IPS-NIHi7 (cell line): ENCODE data around the gene GPR148.
A peak's percentile ranks its signal among the peaks of the same experiment; 100 is the strongest.
"Not testable (repeated sequence)": the region's sequence is repeated elsewhere in the genome, so short reads cannot be mapped to it uniquely, and the experiment has no call there.

Experiments
- DNase-seq: peaks from one replicate; pipeline ENCODE4 v3.0.0; 2012; ENCODE audit warnings: mixed read lengths; ENCODE audit errors: extremely low spot score

Gene GPR148, protein sequence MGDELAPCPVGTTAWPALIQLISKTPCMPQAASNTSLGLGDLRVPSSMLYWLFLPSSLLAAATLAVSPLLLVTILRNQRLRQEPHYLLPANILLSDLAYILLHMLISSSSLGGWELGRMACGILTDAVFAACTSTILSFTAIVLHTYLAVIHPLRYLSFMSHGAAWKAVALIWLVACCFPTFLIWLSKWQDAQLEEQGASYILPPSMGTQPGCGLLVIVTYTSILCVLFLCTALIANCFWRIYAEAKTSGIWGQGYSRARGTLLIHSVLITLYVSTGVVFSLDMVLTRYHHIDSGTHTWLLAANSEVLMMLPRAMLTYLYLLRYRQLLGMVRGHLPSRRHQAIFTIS

DNA sequence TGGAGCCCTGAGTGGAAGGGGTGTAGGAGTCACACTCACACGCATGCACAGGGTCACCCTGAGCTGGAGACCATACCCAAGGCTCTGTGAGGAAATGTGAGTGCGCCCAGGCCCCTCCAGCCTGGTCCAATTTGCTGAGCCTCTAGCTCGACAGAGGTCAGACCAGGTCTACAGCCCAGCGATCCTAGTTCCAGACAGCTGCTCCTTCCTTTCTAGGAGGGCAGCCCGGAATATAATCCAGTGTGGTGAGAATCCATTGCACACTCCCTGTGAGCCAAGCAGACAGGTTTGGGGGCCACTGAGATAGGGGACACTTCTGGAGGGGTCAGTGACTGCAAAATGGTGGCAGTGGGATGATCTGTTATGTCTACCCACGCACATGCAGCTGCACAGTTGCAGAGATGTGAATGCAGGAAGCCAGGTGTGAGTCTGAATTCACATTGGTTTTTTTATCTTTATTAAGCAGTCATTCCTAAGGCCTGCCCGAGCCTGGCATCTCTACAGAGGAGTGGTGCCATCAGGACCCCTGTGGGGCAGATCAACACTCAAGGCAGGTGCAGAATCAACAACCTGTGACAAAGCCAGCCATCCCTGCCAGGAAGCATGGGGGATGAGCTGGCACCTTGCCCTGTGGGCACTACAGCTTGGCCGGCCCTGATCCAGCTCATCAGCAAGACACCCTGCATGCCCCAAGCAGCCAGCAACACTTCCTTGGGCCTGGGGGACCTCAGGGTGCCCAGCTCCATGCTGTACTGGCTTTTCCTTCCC, at the start of gene GPR148:
GPR148 (plus strand) TSS at position 522 of the 768 bp plus-strand sequence; CDS start at position 604, 82 bp downstream.
- DNase-seq: no peak

DNA sequence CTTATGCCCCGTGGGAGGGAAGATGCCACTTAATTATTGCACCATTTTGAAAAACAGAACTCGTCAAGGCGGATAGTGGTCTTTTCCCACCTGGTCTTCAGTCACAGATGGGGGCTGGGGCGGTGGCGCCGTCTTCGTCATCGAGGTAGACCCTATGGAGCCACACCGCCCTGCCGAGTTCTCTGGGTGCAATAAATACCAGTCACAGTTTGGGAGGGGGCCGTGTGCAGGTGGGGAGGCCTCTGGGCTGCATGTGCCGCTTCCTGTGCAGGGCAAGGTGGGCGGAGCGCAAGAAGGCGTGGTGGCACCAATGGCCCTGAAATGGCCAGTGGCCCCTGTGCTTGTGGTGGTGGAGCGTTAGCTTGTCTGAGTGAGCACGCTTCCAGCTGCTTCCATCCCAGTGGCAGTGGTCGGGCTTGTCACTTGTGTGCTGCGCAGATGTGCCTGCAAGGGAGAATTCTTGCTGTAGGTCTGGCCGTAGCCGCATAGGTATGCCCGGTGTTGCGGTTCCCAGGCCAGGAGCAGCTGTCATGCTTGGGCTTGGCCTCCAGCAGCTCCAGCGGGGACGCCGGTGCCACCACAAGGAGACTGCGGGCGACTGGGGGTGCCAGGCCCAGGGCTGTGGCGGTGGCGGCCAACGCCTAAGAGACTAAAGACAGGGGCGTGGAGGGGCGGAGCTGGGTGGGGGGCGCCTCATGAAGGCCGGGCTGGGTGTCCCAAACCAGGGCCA, 36.7 kb upstream of the GPR148 start:
- DNase-seq: not testable (repeated sequence)

DNA sequence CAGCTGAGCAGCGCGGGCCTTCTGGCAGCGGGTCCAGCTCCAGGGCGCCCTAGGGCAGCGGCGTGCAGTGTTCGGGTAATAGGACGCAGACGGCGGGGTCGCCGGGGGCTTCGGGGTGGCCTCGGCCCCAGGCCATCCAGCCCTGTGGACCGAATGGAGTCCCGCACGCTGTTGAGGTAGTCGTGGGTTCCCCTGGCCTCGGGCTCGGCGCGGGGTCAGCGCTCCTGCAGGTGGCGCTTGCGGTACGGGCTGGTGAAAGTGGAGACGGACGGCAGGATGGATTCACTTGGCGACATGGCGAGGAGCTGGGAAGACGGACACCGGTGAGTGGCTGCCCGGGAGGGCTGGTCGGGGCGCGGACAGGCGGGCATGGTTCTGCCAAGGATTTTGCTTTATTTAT, 35.4 kb upstream of the GPR148 start:
- DNase-seq: peak; percentile 40

DNA sequence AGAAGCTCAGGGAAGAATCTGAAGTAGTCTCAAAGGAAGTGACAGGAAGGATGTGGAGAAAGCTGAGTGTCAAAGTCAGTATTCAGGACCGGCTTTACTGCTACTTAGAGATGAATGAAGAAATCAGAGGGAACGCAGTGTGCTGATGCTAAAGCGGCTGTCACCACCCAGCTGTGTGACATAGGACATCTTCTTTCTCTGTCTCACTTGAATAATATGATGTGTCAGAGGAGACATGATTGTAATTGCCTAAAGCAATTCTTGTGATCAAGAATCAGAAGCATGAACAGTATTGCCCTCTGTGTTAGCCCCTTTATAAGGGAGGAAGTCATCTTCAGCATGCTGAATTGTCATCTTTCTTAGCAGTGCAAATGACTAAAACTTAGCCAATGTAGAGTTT, 25.6 kb upstream of the GPR148 start:
- DNase-seq: not testable (repeated sequence)

DNA sequence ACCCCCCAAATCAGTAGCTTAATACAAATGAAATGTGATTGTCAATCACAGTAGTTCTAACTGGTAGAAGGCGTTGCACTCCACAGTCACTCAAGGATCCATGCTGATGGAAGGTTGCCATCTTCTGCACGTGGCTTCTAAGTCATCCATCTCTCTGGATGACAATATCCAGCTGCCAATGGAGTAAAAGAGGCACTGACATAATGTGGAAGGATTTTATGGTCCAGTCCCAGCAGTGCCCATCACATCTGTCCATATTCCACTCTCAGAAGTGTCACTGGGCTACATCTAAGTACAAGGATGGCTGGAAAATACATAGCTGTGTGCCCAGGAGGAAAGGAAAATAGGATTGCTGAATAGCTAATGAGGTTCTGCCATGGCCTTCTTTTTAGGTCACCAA, 14.1 kb upstream of the GPR148 start:
- not testable (repeated sequence) for DNase-seq

DNA sequence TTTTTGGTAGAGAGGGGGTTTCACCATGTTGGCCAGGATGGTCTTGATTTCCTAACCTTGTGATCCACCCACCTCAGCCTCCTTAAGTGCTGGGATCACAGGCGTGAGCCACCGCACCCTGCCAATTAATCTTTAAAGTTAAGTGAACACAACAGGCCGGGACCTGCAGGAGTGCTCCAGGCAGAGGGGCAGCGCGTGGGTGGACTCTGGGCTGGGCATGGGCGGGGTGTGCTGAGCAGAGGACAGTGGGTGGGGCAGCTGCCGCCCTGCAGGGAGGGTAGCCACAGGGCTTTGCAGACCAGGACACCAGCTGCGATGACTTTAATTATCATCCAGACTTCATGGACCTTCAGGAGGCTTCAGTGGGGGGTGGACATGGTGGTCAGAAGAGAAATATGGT, 8.8 kb upstream of the GPR148 start:
- DNase-seq: no peak

DNA sequence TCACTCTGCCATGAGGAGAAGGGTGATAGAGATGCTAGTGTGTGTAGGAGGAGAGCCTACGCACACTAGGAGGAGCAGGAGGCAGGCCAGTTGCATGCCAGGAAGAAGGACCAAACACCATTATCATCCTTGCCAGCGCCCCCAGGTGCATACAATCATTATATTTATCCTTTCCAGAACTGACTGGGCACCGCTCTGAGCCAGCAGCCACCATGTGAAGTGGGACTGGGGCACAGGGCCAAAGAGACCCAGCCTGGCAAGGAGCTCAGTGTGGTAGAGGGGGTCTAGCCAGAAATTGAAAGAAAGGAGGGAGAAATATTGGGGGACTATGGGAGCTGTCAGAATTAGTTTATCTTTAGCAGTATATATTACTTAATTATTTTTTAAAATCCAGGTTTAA, 8.3 kb upstream of the GPR148 start:
- DNase-seq: no peak

DNA sequence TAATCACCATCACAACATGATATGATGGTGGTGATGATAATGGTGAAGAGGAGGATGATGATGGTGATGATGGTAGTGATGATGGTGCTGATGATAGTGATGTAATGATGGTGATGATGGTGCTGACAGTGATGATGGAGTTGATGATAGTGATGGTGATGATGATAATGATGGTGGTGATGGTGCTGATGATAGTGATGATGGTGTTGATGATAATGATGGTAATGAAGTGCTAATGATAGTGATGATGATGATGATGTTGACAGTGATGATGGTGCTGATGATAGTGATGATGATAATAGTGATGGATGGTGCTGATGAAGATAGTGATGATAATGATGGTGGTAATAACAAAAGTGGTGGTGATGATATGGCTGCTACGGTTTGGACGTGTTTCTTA, 4.4 kb upstream of the GPR148 start:
- no peak for DNase-seq

DNA sequence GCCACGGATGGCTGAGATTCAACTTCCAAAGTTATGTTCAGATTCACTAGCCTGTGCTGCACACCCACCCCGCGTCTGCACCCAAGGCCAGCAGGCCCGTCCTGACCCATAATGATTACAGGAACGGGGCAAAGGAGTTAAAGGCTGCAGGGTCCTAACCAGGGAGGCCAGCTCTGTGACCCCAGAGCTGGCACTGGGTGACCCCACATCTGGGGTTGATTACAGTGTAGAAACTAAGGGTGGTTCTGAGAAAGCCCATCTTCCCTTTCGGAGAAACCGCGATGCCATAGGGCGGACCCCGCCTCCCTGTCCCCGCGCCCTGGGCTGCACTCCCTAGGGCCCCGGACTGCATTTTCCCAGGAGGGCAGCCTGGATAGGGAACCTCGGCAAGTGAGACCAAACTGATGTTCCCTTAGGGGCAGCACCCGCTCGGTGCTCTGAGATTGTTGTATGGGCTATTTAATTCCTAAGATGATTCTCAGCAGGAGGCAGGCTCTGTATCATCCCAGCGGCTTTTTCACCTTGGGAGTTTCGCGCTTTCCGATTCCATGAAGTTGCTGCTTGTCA, 2.2 kb upstream of the GPR148 start:
- no peak for DNase-seq

DNA sequence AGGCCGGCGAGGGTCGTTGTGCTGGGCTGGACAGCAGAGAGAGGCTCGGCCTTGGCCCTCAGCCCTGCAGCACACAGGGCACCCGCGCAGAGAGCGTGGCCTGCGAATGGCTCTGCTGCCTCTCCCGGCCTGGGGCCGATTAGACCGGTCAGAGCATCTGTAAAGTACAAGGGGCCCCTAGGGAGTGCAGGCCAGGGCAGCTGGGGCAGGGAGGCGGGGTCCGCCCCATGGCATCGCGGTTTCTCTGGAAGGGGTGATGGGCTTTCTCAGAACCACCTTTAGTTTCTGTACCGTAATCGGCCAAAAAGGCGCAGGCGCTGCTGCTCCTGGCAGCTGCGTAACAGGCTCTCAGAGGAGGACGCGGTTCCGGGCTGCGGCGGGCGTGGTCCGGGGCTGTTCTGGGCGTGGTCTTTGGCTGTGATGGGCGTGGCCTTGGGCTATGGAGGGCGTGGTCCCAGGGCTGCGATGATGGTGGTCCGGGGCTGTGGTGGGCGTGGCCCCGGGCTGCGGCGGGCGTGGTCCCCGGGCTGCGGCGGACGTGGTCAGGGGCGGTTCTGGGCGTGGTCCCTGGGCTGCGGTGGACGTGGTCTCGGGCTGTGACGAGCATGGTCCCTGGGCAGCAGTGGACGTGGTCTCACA, 1.5 kb upstream of the GPR148 start:
- peak; percentile 90 for DNase-seq

DNA sequence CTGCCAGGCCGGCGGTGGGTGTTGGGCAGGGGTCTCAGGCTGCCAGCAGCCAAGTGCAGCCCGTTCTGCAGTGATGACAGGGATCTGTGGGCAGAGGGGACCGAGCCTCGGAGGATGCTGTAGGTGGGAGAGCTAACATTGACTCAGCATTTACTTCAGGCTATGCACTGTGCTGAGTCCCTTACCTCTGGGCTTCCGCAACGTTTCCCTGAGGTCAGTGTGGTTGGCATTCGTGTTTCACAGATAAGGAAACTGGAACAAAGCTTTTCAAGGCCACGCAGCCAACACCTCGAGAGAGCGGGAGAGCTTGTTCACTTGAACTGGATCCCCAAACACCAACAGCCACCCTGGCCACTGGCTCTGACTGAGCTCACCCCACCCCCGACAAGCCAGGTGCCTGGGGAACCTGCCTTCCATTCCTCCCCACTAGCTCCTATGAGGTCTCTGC, 839 bp upstream of the GPR148 start:
- no peak for DNase-seq

DNA sequence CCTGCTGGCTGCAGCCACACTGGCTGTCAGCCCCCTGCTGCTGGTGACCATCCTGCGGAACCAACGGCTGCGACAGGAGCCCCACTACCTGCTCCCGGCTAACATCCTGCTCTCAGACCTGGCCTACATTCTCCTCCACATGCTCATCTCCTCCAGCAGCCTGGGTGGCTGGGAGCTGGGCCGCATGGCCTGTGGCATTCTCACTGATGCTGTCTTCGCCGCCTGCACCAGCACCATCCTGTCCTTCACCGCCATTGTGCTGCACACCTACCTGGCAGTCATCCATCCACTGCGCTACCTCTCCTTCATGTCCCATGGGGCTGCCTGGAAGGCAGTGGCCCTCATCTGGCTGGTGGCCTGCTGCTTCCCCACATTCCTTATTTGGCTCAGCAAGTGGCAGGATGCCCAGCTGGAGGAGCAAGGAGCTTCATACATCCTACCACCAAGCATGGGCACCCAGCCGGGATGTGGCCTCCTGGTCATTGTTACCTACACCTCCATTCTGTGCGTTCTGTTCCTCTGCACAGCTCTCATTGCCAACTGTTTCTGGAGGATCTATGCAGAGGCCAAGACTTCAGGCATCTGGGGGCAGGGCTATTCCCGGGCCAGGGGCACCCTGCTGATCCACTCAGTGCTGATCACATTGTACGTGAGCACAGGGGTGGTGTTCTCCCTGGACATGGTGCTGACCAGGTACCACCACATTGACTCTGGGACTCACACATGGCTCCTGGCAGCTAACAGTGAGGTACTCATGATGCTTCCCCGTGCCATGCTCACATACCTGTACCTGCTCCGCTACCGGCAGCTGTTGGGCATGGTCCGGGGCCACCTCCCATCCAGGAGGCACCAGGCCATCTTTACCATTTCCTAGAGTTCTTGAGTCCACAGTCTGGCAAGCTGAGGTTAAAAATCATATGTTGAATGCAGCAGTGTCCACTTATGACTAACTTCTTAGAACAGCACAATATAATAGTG, 741 bp downstream of the GPR148 start:
- no peak for DNase-seq

DNA sequence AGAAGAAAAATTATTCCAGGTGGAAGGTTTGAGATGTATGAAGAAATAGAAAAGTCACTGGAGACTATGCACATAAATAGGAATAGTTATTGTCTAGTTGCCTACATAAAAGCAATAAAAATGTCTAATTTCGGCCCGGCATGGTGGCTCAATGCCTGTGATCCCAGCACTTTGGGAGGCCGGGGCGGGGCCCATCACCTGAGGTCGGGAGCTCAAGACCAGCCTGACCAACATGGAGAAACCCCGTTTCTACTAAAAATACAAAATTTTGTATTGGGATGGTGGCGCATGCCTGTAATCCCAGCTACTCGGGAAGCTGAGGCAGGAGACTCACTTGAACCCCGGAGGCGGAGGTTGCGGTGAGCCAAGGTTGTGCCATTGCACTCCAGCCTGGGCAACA, 3.4 kb downstream of the GPR148 start:
- not testable (repeated sequence) for DNase-seq

DNA sequence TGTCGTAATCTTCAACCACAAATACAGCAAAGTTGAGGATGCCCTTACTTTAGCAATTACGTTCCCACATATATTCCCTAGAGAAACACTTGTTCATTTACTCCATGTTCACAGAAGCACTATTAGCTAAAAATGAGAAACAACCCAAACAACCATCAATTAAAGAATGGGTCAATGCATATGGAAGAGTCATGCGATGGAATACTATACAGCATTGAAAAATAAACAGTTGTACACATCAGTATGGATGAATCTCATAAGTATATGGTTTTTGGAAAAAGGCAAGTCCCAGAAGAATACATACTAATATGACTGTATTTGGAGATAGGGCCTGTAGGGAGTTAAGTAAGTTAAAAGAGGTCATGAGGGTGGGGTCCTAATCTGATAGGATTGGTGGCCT, 6.3 kb downstream of the GPR148 start:
- no peak for DNase-seq

DNA sequence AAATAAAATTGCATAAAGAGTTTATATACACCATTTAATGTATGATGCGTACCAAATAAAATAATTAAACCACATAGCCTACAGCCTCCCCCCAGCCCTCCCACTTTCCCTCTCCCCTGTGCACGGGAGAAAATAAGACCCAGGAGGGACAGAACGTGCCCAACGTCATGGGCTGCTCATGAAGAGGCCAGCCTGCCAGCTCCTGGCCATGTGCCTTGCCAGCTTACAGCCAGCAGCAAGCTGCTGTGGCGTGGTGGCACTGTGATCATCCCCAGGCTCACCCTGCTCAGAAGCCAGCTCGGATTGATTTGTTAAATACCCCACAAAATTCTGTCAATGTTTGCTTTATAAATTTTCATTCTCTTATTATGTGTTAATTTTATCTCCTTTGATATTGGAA, 7.6 kb downstream of the GPR148 start:
- DNase-seq: no peak

DNA sequence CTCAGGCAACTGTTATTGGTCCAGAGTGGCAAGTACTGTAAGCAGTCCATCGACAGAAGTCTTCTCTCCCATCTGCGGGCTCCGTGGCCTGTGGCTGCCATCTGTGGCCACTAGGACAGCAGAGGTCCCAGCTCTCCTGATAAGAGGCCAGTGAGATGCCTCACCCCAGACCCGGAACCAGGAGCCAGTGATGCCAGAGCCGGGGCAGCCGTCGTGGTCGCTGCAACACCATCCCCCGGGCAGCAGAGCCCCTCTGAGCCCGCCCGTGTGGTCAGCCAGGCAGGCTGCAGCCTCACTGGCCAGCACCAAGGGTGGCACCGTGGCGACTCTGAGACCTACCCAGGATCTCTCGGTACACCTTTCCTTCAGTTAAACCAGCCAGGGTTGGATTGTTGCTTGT, 8.7 kb downstream of the GPR148 start:
- no peak for DNase-seq

DNA sequence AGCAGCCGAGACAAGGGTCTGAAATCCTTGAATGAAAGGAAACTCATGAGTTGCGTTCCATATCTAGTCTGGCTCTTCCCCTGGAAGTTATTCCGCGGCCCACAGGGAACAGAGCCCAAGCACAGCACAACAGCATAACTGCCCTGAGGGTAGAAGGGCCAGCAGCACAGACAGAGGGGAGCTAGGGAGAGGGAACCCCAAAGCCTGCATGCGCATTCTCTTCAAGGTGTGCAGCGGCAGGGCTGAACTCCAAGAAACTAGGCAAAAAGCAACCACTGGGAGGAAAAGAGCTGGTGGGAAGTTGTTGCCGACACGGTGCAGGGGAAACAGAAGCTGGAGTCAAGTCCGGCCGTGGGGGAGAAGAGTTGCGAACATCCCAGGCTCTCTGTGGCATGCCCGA, 11.8 kb downstream of the GPR148 start:
- DNase-seq: no peak

DNA sequence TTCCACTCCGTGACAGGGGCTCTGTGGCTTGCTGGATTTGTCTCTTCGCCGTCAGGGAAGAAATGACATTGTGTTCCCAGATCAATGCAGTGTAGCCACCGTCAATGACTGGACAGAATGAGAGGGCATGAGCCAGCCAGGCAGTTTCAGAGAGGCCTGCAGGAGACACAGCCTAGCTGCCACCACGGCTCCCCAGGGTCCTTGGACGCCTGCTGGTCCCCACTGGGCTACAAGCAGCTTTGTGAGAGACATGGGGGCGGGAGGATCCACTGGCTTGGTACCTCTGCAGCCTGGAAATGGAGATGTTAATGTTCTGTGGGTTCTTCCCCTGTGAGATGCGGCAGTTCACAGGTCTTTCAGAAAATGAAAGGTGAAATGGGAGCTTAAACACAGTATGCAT, 14.4 kb downstream of the GPR148 start:
- DNase-seq: no peak

DNA sequence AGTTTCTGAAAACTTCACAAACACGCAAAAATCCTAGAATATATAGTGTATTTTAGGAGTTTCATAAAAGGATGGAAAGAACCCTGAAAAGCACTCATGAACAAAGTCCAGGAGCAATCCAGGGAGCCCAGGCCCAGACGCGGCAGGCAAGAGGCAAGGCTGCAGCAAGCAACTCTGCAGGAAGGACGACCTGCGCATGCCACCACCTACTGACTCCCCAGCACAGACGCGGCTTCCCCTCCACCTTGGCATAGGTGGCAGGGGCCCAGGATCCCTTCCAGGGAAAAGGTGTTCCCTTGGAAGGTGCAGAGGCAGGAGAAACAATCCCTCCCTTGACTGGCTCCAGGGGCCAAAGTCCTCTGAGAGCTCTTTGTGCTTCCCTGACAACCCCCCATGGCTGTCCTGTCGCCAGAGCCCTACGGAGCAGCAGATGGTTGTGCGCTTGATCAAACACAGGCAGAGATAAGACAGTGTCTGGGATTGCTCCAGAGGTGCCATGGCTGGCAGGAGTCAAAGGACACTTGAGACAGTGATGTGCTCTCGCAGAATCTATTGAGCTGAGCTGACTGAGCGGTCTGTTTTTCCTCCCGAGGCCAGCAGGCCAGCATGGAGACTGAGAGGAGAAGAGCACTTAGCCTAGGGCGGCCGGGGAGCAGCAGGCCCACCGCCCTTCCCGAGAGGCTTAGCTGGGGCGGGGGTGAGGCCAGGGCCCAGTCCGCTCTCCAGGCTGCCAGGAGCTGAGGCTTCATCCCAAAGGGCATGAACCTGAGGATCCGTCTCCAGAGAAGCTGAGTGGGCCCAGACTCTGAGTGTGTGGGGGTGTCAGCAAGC, 15.6 kb downstream of the GPR148 start:
- DNase-seq: peak; percentile 36

DNA sequence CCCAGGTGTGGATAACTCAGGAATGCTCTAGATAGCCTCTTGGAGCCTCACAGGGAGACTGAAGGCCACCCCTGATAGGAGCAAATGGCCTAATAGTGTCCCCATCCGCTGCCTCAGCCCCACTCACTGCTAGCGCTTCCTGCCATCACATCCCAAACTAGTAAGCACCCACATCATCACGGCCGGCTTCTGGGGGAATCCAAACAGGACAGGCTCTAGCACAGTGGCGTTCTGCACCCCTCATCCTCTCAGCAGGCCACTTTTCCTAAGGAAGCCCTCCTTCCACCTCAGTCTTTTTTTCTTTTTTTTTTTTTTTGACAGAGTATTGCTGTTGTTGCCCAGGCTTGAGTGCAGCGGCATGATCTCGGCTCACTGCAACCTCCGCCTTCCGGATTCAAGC, 20.2 kb downstream of the GPR148 start:
- no peak for DNase-seq
